ENCODE measurements around the gene DDX25.
"Not testable (repeated sequence)": the region's sequence is repeated elsewhere in the genome, so short reads cannot be mapped to it uniquely, and the experiment has no call there.

Gene DDX25

DNA sequence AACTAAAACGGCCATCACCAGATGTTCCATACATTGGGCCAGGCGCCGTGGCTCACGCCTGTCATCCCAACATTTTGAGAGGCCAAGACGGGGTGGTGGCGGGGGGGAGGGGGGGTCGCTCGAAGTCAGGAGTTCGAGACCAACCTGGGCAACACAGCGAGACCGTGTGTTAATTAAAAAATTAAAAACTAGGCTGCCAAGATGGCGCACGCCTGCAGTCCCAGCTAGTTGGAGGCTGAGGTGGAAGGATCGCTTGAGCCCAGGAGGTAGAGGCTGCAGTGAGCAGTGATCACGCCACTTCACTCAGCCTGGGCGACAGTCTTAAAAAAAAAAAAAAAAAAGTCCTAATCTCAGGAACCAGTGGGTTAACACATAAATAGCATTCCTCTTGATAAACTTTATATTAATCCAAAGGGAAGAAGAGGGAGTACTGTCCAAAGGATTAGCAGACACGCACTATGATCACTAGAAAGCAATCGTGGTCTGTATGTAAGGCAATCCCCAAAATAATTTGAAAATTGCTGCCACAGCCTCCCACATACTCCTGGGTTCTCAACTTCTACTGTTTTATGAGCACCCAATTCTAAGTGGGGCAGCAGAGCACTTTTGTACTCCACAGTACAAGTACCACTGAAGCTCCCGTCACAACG, 1.9 kb upstream of the DDX25 start:
- DNase-seq = no peak
- intact Hi-C loops (cut with DNase I) = no loop called here

DNA sequence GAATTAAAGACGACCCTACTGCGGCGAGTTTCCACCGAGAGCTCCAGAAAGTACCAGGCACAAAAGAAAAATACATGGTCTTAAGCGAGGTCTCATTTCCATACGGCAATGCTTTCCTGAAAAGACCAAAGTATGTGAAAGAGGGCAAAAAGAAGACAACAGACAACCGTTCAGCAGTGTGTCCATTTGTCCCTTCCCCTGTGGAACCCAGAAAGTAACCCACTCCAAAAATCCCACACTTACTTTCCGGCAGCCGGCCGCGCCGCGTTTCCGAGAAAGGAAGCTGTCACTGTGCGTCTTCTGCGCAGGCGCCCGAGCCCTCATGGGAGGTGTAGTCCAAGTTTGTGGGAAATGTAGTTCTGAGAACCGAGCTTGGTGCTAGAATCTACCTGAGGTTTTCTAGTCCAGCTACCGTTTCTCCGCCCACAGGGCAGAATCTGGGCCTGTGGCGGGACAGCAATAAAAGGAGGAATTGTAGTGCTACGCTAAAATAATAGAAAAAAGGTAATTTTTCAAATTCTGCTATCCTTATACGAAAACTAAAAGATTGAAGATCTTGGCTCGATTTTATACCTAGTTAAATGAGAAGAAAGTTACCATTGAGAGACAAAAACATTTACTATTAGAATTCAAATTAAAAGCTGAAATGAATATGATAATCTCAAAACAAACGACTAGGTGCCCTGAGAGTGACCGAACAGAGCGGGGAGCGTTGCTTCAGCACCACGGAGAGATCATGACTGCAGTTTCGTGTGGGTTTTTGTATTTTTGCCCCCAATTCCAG, 1.2 kb upstream of the DDX25 start, which contains the start of gene PUS3:
PUS3 (minus strand) TSS at position 280 of the 784 bp plus-strand sequence. CDS start 6,922 bp downstream, outside the sequence.
- DNase-seq = peak; percentile 86 to 97 (median 93)
- intact Hi-C loops (cut with DNase I) = no loop called here

- intact Hi-C loops (cut with DNase I) = loop anchor here (2.0 kb wide), 1 partner anchor 18 kb away; the partner anchor contains the start of gene HYLS1
- DNase-seq = peak in 1 of 42 donors; percentile 14
Observed at GRCh38 chr11:125904678-125905077, 370 bp downstream of the DDX25 start.

GRCh38 chr11:125910226-125910849, 6.0 kb downstream of the DDX25 start:
- DNase-seq = no peak
- intact Hi-C loops (cut with DNase I) = loop anchor here (10.0 kb wide), 1 partner anchor 164 kb away; no protein-coding TSS in a partner anchor

DNA sequence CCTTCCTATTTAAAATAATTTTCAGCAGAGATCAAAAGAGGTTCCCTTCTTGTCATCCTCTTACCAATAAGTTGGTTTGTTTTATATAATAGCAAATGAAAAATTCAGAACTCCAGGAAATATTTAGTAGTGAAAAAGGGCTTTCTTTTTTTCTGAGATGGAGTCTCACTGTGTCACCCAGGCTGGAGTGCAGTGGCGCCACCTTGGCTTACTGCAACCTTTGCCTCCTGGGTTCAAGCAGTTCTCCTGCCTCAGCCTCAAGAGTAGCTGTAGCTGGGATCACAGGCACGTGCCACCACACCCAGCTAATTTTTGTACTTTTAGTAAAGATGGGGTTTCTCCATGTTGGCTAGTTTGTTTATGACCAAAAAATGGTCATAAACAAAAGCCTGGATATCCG, 10.3 kb downstream of the DDX25 start:
- intact Hi-C loops (cut with DNase I) = loop anchor here (10.0 kb wide), 1 partner anchor 160 kb away; no protein-coding TSS in a partner anchor
- DNase-seq = not testable (repeated sequence)

DNA sequence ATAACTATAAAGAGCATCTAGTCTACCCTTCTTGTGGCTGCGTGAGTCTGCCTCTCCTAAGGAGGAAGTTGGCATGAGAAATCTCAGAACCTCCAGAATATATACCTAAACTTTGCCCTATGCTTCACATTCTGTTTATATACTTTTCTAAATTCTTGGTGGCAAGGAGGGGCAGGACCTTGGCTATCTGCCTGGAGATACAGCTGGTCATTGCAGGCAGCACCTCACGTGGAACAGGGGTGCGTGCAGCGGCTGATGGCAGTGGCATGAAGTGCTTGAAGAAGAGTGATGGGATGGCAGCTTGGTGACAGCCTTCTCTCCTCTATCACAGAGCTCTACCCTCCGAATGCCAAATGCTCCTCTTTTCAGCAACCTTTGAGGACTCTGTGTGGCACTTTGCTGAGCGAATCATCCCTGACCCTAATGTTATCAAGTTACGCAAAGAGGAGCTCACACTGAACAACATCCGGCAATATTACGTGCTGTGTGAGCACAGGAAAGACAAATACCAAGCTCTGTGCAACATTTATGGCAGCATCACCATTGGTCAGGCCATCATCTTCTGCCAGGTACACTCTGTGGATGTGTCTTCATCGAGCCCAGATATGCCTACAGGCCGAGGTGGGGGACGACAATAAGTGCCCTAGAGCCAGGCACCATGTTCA, 12.5 kb downstream of the DDX25 start:
- intact Hi-C loops (cut with DNase I) = loop anchor here (10.0 kb wide), 1 partner anchor 158 kb away; no protein-coding TSS in a partner anchor
- DNase-seq = no peak

DNA sequence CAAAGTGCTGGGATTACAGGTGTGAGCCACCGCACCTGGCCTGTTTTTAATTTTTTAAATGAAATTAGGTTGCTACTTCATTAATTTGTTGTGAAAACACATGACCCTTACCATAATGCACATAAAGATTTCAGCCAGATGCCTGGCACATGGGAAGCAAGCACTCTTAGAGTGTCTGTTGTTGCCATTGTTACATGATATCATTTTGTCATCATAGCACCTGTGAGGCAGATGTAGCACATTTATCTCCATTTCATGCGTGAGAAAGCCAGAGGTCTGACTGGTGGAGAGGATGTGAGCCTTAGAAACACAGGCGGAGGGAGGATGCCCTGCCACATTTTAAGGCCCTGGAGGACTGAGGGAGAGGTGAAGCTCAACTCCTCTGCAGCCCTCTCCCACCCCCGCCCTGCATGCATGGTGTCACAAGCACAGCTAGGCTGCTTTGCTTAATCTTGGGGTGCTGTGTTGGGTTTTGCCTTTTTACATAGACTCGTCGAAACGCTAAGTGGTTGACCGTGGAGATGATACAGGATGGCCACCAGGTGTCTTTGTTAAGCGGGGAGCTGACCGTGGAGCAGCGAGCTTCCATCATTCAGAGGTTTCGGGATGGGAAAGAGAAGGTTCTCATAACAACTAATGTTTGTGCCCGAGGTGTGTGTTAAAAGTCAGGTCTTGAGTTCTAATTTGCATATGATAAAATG, 14.0 kb downstream of the DDX25 start:
- intact Hi-C loops (cut with DNase I) = loop anchor here (10.0 kb wide), 1 partner anchor 157 kb away; no protein-coding TSS in a partner anchor
- no peak for DNase-seq

DNA sequence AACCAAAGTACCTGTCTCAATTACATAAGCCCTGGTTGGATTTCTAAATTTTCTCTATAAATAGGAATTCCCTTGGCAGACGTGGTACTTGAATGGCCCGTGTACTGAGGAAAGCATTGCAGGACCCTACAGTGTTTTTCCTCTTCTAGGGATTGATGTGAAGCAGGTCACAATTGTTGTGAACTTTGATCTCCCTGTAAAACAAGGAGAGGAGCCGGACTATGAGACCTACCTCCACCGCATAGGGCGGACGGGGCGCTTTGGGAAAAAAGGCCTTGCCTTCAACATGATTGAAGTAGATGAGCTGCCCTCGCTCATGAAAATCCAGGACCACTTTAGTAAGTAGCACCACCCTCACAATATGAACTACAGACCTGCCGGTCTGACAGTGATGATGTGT, 16.7 kb downstream of the DDX25 start:
- intact Hi-C loops (cut with DNase I) = loop anchor here (5.0 kb wide), 1 partner anchor 271 kb away; no protein-coding TSS in a partner anchor
- DNase-seq = no peak

DNA sequence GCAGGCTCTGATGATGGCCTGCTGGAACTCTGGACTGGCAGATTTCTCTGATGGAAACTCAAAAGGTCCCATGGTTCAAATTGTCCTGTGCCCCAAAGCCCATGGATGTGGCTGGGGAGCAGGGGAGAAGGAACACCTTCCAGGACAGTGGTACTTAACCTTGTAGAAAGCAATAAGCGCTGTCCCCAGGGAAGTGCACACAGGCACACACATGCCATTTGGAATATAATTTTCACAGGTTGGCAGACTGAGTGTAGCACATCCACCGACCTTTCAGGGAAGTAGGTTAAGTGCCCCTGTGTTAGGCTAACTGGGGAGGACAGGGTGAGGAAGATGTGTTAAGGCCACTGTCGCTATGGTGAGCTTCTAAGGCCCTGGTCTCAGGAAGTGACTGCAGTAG, 17.8 kb downstream of the DDX25 start:
- peak in 2 of 42 donors; percentile 12 to 30 for DNase-seq
- intact Hi-C loops (cut with DNase I) = loop anchor here (5.0 kb wide), 1 partner anchor 270 kb away; no protein-coding TSS in a partner anchor

GRCh38 chr11:125923012-125923579, 18.8 kb downstream of the DDX25 start:
- DNase-seq = peak; percentile 30 to 88 (median 74)
- intact Hi-C loops (cut with DNase I) = loop anchor here (5.0 kb wide), 1 partner anchor 269 kb away; no protein-coding TSS in a partner anchor

- intact Hi-C loops (cut with DNase I) = loop anchor here (5.0 kb wide), 1 partner anchor 269 kb away; no protein-coding TSS in a partner anchor
- peak in 2 of 42 donors; percentile 28 to 38 for DNase-seq
Observed at GRCh38 chr11:125923633-125924032, 19.3 kb downstream of the DDX25 start.

- intact Hi-C loops (cut with DNase I) = loop anchor here (5.0 kb wide), 1 partner anchor 268 kb away; no protein-coding TSS in a partner anchor
- DNase-seq = peak in 2 of 42 donors; percentile 18 to 27
Observed at GRCh38 chr11:125924384-125925007, 20.2 kb downstream of the DDX25 start.

DNA sequence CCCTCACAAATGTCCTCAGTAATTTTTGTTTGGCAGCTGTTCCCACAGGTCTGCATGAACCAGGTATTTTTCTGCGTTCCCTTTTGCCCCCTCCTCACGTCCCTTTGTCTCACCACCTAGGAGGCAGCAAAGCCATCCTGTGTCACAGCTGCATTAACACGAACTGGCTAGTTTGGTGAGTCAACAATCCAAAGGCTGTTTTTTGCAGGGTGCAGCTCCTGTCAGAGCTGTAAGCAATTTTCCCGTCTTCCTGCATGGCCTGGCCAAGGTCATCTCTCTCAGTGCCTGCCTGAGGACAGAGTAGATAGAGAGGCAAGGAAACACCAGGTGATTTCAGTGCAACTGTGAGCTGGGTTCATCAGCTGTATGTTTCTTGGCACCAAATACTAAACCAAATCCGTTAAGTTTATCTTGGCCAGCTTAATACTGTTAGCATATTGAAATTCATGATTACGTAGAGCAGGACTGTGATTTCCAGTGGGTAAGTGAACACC, 21.0 kb downstream of the DDX25 start:
- intact Hi-C loops (cut with DNase I) = no loop called here
- peak in 1 of 42 donors; percentile 33 for DNase-seq

DNA sequence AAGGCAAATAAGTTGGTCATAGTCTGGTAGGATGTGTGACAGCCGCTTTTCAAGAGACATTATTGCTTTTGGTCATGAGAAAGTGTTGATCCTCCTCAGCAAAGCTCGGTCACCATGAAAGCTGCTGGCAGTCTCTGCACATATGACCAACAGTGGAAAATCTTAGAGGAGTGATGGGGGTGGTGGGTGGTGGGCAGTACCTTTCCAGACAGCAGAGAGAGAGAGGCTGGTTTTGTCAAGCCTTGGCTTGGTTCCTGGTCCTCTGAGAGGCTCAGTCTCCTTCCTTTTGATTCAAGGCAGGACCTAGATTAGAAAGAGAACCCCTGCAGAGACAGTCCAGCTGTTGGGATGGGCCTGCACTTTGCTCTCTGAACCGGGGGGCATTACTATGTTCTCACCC, 21.5 kb downstream of the DDX25 start:
- intact Hi-C loops (cut with DNase I) = no loop called here
- peak in 1 of 42 donors; percentile 31 for DNase-seq

GRCh38 chr11:125926682-125927081, 22.4 kb downstream of the DDX25 start:
- DNase-seq = peak in 1 of 42 donors; percentile 10
- intact Hi-C loops (cut with DNase I) = no loop called here

GRCh38 chr11:125929445-125930075, 25.3 kb downstream of the DDX25 start:
- intact Hi-C loops (cut with DNase I) = no loop called here

DNA sequence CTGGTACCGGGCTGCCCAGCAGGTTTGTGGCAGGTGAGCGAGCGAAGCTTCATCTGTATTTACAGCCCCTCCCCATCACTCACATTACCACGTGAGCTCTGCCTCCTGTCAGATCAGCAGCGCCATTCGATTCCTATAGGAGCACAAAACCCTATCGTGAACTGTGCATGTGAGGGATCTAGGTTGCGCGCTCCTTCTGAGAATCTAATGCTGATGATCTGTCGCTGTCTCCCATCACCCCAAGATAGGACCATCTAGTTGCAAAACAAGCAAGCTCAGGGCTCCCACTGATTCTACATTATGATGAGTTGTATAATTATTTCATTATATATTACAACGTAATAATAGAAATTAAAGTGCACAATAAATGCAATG, 25.8 kb downstream of the DDX25 start:
- DNase-seq = no peak
- intact Hi-C loops (cut with DNase I) = no loop called here

More at GRCh38 chr11:125929445-125930075, 25.3 kb downstream of the DDX25 start:
- peak in 8 of 42 donors; percentile 15 to 59 (median 32) for DNase-seq
